ENCODE data around the gene PRPSAP1. TPM values are rescaled to one million over a fixed set of nuclear protein-coding genes. Genes with fewer than 3 reads are reported as not detected.

Gene PRPSAP1
- total and polyA plus RNA-seq, 12 donors: 26.0 to 79.3 (median 43.1) TPM

DNA sequence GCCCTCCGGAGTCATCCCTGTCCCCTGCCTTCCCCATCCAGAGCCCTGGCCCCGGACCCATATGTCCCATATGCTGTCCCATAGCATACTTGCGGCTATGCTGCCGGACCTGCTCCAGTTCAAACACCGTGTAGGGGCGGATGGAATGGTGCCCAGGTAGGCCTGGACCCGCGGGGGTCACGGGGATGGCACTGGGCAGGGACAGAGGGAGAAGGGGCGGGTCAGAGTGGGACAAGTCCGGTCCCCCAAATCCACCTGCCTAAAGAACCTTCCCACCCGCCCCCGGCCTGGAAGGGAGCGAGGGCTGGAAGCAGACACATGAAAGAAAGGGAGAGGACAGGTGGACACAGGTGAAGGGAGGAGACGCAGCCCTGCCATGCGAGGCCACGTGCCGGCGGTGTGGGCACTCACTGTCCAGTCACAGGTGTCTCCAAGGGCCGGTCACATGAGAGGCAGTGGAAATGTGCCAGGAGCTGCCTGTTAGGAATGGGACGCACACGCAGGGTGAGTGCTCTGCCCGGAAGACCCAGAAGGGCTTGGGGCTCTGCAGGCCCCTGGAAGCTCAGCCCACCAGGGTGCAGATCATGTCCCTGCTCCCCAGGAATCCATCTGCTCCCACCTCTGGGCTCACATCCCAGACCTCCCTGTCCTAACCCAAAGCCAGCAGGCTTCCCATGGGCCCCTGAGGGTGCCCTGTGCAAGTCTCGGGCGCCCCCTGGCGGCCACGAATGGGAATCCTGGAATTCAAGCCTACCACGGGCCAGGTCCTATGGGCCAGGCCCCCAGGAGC, 74.6 kb downstream of the PRPSAP1 start:
- 56 to 70% (median 60%) methylated on average over 20 to 28 of the region's 28 CpGs for WGBS, 4 donors
- H3K27me3 ChIP-seq: no peaks in the 10 kb centered on the region
- TF ChIP-seq, protein P1, sequence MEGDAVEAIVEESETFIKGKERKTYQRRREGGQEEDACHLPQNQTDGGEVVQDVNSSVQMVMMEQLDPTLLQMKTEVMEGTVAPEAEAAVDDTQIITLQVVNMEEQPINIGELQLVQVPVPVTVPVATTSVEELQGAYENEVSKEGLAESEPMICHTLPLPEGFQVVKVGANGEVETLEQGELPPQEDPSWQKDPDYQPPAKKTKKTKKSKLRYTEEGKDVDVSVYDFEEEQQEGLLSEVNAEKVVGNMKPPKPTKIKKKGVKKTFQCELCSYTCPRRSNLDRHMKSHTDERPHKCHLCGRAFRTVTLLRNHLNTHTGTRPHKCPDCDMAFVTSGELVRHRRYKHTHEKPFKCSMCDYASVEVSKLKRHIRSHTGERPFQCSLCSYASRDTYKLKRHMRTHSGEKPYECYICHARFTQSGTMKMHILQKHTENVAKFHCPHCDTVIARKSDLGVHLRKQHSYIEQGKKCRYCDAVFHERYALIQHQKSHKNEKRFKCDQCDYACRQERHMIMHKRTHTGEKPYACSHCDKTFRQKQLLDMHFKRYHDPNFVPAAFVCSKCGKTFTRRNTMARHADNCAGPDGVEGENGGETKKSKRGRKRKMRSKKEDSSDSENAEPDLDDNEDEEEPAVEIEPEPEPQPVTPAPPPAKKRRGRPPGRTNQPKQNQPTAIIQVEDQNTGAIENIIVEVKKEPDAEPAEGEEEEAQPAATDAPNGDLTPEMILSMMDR (IDR thresholded peaks at IDR 0.05): peak; percentile 89 to 99 (median 94)
- TF ChIP-seq POLR2A (IDR thresholded peaks at IDR 0.05): no peak
- intact Hi-C loops (cut with DNase I): loop anchor here (2.0 kb wide), 2 partner anchors 156 to 158 kb away; no protein-coding TSS in a partner anchor
- no peaks in the 10 kb centered on the region for H3K9me3 ChIP-seq (replicated peaks in 1 of 3)
- H3K27ac ChIP-seq: no peak overlapping the region
- H3K4me3 ChIP-seq: no peak overlapping the region
- peaks cover 0 to 5% of the 10 kb centered on the region in 2 donors for H3K4me1 ChIP-seq (replicated peaks in 1 of 2)
- H3K36me3 ChIP-seq (replicated peaks in 1 of 2): no peaks in the 10 kb centered on the region
- peak; percentile 84 to 95 (median 90) for DNase-seq

DNA sequence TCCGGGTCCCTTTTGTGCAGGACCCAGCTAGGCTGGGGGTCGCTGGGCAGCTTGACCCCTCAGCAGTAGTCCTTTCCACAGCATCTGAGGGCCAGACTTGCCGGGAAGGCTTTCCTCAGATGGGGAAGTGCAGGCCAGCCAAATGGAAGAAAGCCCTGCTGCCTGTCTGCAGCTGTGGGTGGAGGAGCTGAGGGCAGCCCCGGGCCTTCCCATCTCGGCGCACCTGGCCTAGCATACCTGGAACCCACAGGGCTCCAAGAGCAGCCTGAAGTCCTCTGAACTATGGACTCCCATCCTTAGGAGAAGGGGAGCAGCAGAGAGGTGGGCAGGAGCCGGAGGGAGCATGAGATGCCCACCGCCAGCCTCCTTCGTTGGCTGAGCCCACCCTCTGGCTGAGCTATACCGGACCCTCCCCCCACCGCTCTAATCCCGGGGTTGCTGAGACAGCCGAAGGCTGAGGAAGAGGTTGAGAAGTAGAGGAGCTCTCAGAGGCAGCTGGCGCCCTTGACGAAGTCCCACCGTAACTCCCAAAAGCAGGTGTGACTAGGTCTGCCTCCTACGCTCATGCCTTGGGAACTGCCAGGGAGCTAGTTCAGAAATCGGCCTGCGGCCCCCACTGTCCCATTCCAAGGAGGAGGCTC, 75.3 kb downstream of the PRPSAP1 start:
- peaks cover 0 to 5% of the 10 kb centered on the region in 2 donors for H3K4me1 ChIP-seq (replicated peaks in 1 of 2)
- no peaks in the 10 kb centered on the region for H3K9me3 ChIP-seq (replicated peaks in 1 of 3)
- no peak overlapping the region for H3K4me3 ChIP-seq
- no peak overlapping the region for H3K27ac ChIP-seq
- intact Hi-C loops (cut with DNase I): loop anchor here (2.0 kb wide), 2 partner anchors 156 to 158 kb away; no protein-coding TSS in a partner anchor
- H3K36me3 ChIP-seq (replicated peaks in 1 of 2): no peaks in the 10 kb centered on the region
- WGBS, 4 donors: 87 to 90% (median 89%) methylated on average over 7 to 19 of the region's 19 CpGs
- no peak for DNase-seq
- TF ChIP-seq POLR2A (IDR thresholded peaks at IDR 0.05): no peak
- TF ChIP-seq, protein P1 (IDR thresholded peaks at IDR 0.05): no peak
- no peaks in the 10 kb centered on the region for H3K27me3 ChIP-seq

DNA sequence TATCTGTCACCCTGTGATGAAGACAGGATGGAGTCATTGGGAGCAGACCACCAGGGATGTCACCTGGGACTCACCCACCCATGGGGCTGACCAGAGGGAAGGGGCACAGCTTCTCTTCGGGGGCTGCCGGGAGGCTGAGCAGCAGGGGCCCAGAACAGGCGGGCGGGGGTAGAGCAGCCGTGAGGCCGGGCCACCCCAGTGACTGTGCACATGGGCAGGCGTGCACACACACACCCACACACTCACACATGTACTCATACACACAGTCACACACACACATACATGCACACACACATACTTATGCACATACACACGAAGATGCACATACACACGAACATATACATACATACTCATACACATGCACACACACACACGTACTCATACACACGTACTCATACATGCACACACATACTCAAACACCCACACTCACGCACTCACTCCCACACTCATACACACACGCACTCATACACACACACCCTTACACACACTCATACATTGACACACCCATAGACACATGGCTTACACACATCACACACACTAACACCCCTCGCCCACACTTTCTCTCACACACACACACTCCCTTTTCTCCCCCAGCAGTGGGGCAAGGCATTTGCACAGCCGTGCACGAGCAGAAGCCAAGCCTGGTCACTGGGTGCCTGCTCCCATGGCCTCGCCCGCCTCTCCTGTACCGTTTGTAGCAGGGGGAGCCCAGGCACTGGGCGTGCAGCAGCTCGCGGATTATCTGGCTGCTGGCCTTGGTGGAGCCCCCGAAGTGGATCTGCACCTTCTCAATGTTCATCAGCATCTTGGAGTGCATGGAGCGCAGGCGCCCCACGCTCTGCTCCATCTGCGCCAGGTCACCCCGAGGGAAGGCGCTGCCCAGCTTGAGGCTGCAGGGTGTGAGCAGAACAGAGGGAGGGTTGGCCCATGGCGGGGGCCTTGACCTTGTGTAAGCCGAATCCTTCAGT, 76.1 kb downstream of the PRPSAP1 start:
- H3K27ac ChIP-seq: peak overlapping the region in 1 of 5 donors; percentile 81
- H3K27me3 ChIP-seq: no peaks in the 10 kb centered on the region
- intact Hi-C loops (cut with DNase I): loop anchor here (2.0 kb wide), 2 partner anchors 155 to 157 kb away; no protein-coding TSS in a partner anchor
- H3K36me3 ChIP-seq (replicated peaks in 1 of 2): no peaks in the 10 kb centered on the region
- peaks cover 0 to 6% of the 10 kb centered on the region in 2 donors for H3K4me1 ChIP-seq (replicated peaks in 1 of 2)
- no peak for TF ChIP-seq POLR2A (IDR thresholded peaks at IDR 0.05)
- H3K9me3 ChIP-seq (replicated peaks in 1 of 3): no peaks in the 10 kb centered on the region
- DNase-seq: no peak
- 86 to 90% (median 90%) methylated on average over 21 to 31 of the region's 31 CpGs for WGBS, 4 donors
- no peak overlapping the region for H3K4me3 ChIP-seq

DNA sequence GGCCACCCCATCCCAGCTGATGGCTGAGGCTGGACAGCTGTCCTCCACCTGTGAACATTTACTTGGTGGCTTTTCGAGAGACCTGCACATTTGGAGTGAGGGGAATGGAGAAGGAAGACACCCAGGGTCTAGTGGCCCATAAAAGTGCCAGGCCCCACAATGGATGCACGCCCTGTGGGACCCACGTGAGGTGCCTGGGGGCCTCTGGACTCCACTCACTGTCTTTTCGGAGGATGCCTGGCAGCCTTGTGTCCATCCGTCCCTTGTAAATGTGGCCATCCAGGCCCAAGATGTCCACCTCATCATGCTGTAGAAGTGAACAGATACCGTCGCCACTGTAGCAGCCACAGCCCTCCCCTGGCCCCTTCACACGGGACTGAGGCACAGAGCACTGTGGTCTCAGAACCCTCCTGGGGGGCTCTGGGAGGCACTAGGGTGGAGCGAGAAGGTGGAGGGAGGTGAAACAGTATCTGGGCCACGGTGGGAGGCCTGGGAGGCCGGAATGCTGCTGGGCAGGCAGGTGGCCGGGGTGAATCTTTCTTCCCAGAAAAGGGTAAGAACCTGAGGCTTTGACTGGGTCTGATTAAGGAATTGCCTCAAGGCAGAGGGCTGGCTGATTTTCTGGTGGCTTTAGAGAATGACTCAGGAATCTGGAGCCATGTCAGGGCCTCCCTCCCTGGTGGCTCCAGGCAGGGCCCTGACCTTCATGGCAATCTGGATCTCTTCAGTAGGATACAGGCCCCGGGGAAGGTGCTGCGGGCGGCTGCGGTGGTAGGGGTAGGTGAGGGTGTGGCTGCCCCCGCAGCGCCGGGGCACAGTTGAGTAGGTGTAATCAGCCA, 77.0 kb downstream of the PRPSAP1 start:
- Histone ChIP-seq H3K4me1 (replicated peaks in 1 of 2) (peaks cover 3 to 15% of the 10 kb centered on the region in 2 donors), H3K36me3 (replicated peaks in 1 of 2) (no peaks in the 10 kb centered on the region), H3K27ac (peak overlapping the region in 3 of 5 donors; percentile 19 to 81 (median 44)), H3K4me3 (no peak overlapping the region), H3K27me3 (no peaks in the 10 kb centered on the region), H3K9me3 (replicated peaks in 1 of 3) (no peaks in the 10 kb centered on the region)
- peak in 6 of 7 donors; percentile 61 to 80 (median 72) for DNase-seq
- TF ChIP-seq POLR2A (IDR thresholded peaks at IDR 0.05): peak in 1 of 2 donors; percentile 19
- TF ChIP-seq, protein P1 (IDR thresholded peaks at IDR 0.05): no peak
- intact Hi-C loops (cut with DNase I): no loop called here
- WGBS, 4 donors: 62 to 80% (median 72%) methylated on average over 16 to 19 of the region's 19 CpGs

Measured in adrenal gland (tissue), 12 donors.